Measurements from ENCODE around the gene FAM131A.
A peak's percentile ranks its signal among the peaks of the same experiment; 100 is the strongest.

The FAM131A gene

DNA sequence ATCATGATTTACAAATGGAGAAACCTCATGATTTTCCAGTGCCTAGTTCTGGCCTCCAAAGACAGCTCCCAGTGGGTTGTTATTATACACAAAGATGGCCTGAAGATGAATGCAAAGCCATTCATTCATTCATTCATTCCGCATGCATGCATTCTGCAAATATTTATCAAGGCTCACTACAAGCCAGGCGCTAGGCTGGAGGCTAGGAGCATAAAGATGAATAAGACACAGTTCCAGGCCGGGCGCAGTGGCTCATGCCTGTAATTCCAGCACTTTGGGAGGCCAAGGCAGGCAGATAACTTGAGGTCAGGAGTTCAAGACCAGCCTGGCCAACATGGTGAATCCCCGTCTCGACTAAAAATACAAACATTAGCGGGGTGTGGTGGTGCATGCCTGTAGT is 40.8 kb upstream of the FAM131A start:
- TF ChIP-seq, protein P1, sequence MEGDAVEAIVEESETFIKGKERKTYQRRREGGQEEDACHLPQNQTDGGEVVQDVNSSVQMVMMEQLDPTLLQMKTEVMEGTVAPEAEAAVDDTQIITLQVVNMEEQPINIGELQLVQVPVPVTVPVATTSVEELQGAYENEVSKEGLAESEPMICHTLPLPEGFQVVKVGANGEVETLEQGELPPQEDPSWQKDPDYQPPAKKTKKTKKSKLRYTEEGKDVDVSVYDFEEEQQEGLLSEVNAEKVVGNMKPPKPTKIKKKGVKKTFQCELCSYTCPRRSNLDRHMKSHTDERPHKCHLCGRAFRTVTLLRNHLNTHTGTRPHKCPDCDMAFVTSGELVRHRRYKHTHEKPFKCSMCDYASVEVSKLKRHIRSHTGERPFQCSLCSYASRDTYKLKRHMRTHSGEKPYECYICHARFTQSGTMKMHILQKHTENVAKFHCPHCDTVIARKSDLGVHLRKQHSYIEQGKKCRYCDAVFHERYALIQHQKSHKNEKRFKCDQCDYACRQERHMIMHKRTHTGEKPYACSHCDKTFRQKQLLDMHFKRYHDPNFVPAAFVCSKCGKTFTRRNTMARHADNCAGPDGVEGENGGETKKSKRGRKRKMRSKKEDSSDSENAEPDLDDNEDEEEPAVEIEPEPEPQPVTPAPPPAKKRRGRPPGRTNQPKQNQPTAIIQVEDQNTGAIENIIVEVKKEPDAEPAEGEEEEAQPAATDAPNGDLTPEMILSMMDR (IDR thresholded peaks at IDR 0.05; ENCODE audit: insufficient read depth, low read length), result no peak
- TF ChIP-seq SPI1 (IDR thresholded peaks at IDR 0.05; ENCODE audit: borderline replicate concordance, low read depth) (no peak), POLR2AphosphoS5 (IDR thresholded peaks at IDR 0.05; ENCODE audit: low read depth) (no peak), GABPA (IDR thresholded peaks at IDR 0.05; ENCODE audit: low read depth) (no peak)
- TF ChIP-seq, protein P2, sequence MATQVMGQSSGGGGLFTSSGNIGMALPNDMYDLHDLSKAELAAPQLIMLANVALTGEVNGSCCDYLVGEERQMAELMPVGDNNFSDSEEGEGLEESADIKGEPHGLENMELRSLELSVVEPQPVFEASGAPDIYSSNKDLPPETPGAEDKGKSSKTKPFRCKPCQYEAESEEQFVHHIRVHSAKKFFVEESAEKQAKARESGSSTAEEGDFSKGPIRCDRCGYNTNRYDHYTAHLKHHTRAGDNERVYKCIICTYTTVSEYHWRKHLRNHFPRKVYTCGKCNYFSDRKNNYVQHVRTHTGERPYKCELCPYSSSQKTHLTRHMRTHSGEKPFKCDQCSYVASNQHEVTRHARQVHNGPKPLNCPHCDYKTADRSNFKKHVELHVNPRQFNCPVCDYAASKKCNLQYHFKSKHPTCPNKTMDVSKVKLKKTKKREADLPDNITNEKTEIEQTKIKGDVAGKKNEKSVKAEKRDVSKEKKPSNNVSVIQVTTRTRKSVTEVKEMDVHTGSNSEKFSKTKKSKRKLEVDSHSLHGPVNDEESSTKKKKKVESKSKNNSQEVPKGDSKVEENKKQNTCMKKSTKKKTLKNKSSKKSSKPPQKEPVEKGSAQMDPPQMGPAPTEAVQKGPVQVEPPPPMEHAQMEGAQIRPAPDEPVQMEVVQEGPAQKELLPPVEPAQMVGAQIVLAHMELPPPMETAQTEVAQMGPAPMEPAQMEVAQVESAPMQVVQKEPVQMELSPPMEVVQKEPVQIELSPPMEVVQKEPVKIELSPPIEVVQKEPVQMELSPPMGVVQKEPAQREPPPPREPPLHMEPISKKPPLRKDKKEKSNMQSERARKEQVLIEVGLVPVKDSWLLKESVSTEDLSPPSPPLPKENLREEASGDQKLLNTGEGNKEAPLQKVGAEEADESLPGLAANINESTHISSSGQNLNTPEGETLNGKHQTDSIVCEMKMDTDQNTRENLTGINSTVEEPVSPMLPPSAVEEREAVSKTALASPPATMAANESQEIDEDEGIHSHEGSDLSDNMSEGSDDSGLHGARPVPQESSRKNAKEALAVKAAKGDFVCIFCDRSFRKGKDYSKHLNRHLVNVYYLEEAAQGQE (IDR thresholded peaks at IDR 0.05; ENCODE audit: insufficient replicate concordance, low read depth), result no peak
- Histone ChIP-seq H3K4me3 (replicated peaks; ENCODE audit: insufficient read depth, low read length) (no peak overlapping the region), H3K27me3 (ENCODE audit: insufficient read depth, poor library complexity, severe bottlenecking) (no peaks in the 10 kb centered on the region), H3K27ac (replicated peaks) (no peak overlapping the region)
- no peak for DNase-seq (ENCODE audit: low read depth in 1 of 2, low spot score in 1 of 2)

DNA sequence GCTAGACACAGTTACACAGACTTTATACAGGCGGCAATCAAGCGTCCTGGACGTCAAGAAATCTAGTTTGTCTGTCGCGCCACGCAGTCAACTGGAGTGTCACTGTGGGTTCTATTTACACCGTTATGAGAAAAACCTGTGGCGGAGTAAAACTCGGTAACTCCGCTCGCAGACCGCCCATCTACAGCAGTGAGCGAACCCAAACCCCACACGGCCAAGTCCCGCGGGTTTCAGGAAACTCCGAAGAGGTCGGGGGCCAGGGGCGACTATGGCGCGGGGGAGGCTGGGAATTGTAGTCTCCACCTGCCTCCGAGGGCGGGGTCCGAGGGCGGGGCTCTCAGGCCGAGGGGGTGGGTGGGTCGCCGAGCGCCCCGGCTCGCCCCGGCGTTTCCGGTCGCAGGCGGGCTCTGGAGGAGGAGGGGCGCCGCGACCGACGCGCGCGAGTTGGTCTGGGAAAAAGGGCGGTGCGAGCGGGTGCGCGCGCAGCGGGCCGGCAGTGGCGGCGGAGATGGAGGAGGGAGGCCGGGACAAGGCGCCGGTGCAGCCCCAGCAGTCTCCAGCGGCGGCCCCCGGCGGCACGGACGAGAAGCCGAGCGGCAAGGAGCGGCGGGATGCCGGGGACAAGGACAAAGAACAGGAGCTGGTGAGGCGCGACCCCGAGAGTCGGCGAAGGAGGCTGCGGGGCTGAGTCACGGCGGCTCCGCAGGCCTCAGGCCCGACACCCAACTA is 38.5 kb upstream of the FAM131A start, which contains the start of gene PSMD2:
PSMD2 (plus strand) TSS at position 483 of the 729 bp plus-strand sequence; CDS start at position 509, 26 bp downstream.
- peak within 1 kb of the TSS; percentile 95 for H3K4me3 ChIP-seq (replicated peaks; ENCODE audit: insufficient read depth, low read length)
- no peaks in the 10 kb centered on the region for H3K27me3 ChIP-seq (ENCODE audit: insufficient read depth, poor library complexity, severe bottlenecking)
- TF ChIP-seq, protein P2 (IDR thresholded peaks at IDR 0.05; ENCODE audit: insufficient replicate concordance, low read depth), result peak; percentile 19
- no peak for TF ChIP-seq SPI1 (IDR thresholded peaks at IDR 0.05; ENCODE audit: borderline replicate concordance, low read depth)
- TF ChIP-seq POLR2AphosphoS5 (IDR thresholded peaks at IDR 0.05; ENCODE audit: low read depth), result peak; percentile 50; the same call in 1 of the 2 replicates
- no peak for TF ChIP-seq GABPA (IDR thresholded peaks at IDR 0.05; ENCODE audit: low read depth)
- H3K27ac ChIP-seq (replicated peaks), result peak within 1 kb of the TSS; percentile 74
- peak; percentile 87 to 98 for DNase-seq (ENCODE audit: low read depth in 1 of 2, low spot score in 1 of 2)

DNA sequence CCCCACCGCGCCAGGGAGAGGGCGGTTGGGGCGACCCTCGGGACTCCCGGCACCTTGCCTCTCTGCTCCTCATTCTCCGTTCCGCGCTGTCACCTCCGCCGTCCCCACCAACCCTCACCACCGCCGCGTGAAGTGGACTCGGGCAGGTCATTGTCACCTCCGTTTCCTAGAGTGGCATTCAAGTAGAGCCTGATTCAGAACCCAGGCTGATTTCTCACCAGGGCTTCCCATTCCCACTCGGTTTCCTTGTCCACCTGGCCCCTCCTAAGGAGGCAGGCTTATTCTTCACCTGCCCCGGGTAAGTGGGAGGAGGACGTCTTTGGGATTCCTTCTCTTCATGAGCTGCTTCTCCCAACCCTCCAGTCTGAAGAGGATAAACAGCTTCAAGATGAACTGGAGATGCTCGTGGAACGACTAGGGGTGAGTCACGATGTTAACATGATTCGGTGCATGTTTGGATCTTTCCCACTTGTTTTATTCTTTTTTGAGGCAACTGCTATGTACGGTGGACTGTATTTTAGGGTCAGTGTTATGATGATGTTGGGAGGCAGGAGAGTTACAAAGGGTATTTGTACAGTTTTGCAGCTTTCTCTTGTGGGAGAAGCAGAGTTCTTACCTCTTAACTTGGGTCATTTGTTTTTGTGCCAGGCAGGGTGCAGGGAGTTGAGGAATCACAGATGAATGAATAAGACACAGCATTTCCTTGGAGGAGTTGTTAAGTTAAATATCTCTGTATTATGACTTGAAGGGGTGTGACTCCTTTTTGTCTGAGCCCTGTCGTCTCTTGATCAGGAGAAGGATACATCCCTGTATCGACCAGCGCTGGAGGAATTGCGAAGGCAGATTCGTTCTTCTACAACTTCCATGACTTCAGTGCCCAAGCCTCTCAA is 37.7 kb upstream of the FAM131A start:
- Histone ChIP-seq H3K4me3 (replicated peaks; ENCODE audit: insufficient read depth, low read length) (peak overlapping the region; percentile 95), H3K27me3 (ENCODE audit: insufficient read depth, poor library complexity, severe bottlenecking) (no peaks in the 10 kb centered on the region), H3K27ac (replicated peaks) (peak overlapping the region; percentile 74)
- no peak for TF ChIP-seq GABPA (IDR thresholded peaks at IDR 0.05; ENCODE audit: low read depth)
- DNase-seq (ENCODE audit: low read depth in 1 of 2, low spot score in 1 of 2), result no peak

DNA sequence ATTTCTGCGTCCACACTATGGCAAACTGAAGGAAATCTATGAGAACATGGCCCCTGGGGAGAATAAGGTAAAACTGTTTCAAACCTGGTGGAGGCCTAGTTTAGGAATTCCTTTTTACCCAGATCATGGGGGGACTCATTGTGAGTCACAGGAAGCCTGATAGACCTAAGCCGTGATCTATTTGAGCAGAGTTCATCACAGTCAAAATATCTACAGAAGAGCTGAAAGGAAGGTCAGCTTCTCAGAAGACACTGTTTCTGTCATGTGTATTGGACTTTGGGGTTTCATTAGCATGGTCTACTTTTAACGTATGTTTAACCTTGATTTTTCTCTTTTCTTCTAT is 37.1 kb upstream of the FAM131A start:
- H3K27ac ChIP-seq (replicated peaks), result no peak overlapping the region
- TF ChIP-seq, protein P1 (IDR thresholded peaks at IDR 0.05; ENCODE audit: insufficient read depth, low read length), result no peak
- TF ChIP-seq, protein P2 (IDR thresholded peaks at IDR 0.05; ENCODE audit: insufficient replicate concordance, low read depth), result no peak
- TF ChIP-seq POLR2AphosphoS5 (IDR thresholded peaks at IDR 0.05; ENCODE audit: low read depth) (no peak), GABPA (IDR thresholded peaks at IDR 0.05; ENCODE audit: low read depth) (no peak), SPI1 (IDR thresholded peaks at IDR 0.05; ENCODE audit: borderline replicate concordance, low read depth) (no peak)
- H3K4me3 ChIP-seq (replicated peaks; ENCODE audit: insufficient read depth, low read length), result peak overlapping the region; percentile 95
- no peaks in the 10 kb centered on the region for H3K27me3 ChIP-seq (ENCODE audit: insufficient read depth, poor library complexity, severe bottlenecking)
- DNase-seq (ENCODE audit: low read depth in 1 of 2, low spot score in 1 of 2), result no peak

Data from HL-60 (cell line).